DMS79 (cell line): ENCODE data around the gene MS4A18.
"Not testable (repeated sequence)": the region's sequence is repeated elsewhere in the genome, so short reads cannot be mapped to it uniquely, and the experiment has no call there.

Experiments
- DNase-seq: peaks from one replicate; lab custom pipeline; 2025; lab: John Stamatoyannopoulos, UW

MS4A18 gene

DNA sequence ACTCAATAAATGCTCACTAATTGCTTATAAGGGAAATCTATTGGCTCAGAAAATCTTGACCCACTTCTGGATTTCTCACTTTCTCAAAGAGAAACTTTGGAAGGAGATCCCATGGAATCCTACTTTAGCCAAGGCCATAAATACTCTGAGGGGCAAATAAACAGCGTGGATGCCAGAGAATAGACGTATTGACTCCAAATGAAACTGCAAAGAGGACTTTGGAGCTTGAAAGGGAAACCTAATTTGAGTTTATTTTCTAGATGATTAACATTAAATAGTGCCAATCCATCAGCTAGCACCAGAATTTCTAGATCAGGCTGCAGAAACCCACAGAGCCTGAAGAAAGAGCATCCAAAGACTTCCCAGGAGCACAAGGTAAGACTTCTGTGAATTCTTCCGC, at the start of gene MS4A18:
MS4A18 (plus strand) TSS at position 301 of the 400 bp plus-strand sequence.
- DNase-seq: no peak

DNA sequence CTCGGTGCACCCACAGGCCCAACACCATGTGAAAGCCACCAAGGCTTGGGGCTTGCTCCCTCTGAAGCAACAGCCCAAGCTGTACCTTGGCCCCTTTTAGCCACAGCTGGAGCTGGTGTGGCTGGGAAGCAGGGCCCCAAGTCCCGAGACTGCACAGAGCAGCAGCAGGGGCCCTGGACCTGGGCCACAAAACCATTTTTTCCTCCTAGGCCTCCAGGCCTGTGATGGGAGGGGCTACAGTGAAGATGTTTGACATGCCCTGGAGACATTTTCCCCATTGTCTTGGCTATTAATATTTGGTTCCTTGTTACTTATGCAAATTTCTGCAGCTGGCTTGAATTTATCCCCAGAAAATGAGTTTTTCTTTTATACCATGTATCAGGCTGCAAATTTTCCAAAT, 46.3 kb upstream of the MS4A18 start:
- DNase-seq: not testable (repeated sequence)

DNA sequence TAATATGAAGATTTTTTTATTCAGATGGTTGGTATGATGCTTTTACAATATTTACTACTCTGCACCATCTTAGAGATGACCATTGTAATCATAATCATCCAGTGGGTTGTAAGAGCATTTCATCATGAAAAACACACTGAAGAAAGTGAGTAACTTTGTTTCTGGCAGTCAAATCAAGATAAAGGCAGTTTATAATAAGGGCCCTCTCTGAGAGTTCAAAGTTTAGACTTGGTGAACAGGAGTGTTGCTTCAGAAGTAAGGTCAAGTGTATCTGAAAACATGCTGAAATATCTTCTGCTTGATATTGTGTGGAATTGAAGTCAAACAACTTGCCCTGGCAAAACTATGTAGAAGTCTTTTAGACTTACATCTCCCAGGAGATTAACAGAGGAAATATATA, 44.6 kb upstream of the MS4A18 start:
- DNase-seq: no peak

DNA sequence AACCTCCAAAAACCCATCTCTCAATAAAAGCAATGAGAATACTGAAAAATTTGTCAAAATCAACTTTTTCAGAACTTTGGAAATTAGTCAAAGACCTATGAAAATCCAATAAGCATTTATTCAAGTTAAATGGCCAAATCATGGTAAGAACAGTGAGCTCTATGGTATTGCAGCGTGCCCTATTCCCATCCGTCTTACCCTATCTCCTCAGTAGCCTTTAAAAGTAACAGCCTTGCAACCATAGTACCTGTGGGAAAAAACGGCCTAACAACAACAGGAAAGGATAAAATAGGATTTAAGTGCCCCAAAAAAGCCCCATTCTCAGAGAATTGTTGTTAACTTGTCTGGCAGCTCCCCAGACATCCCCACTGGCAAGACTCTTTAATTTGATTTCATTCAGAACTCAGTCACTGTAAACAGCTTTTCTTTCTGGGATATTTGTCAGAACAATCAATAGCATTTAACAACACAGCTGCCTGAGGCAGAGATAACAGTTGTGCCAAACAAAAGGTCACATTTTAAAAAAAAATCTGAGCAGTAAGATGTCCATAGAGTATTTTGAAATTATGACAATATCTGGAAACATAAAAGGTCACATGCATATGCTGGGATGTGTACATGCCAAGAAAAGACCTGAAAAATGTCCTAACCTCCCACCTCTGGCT, 43.9 kb upstream of the MS4A18 start:
- no peak for DNase-seq

DNA sequence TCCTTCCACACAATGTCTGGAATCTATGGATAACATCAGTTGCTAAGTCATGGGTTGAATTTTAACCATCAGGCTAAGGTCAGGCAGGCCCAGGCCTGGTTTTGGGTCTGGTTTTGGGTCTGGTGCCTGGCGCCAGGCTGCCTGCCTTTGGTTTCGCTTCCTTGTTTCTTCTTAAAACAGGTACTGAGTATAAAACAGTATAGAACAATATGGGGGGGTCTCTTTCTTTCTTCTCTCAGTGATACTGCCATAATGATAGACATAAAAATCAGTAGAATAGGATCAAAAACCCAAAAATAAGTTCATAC, 40.0 kb upstream of the MS4A18 start:
- not testable (repeated sequence) for DNase-seq

DNA sequence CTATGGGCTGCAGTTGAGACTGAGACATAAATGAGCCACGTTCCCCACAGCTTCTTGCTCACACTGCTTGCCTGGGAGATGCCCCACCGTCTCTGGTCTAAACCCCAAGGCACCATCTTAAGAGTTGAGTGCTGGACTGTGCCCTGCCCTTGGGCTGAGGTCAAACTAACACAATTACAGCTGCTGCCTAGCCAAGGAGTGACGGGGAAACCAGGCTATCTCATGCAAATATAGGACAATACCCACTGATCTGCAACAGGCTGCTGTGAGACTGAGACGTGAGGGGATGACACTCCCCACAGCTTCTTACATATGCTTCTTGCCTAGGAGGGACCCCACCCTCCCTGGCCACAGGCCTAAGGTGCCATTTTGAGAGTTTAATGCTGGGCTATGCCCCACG, 32.9 kb upstream of the MS4A18 start:
- DNase-seq: no peak

DNA sequence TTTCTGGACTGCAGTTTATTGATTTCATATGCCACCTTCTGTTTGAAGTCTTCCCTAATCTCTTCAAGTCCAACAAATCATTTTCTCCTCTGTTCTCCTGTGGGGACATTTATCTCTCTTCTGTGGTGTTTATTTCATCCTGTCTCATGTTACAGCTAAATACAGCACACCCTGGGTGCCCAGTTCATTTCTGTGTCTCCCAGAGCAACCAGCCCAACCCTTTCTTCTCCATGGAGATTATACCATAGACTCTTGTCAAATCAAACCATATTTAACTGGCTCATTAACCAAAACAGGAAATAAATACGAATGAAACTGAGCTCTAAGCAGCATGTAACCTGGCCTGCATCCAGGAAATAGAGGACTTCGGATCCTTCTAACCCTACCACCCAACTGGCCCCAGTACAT, 25.2 kb upstream of the MS4A18 start, which contains the start of gene MS4A8:
MS4A8 (plus strand) TSS at position 329 of the 408 bp plus-strand sequence. CDS start 1,249 bp downstream, outside the sequence.
- peak; percentile 13 for DNase-seq

DNA sequence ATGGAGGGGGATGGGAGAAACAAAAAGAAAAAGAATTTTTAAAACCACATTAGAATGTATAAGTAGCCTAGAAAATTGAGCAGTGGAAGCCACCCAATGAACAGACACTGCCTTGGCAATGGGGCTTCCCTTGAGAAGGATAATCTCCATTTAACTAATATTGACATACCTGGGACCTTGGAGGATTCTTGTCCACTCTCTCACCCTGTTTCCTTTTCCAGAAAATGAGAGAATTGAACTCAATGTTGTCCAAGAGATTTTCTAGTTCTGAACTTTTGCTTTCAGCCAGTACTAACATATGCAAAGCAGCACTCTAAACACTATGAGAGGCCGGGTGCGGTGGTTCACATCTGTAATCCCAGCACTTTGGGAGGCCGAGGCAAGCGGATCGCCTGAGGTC, 24.6 kb upstream of the MS4A18 start:
- no peak for DNase-seq

DNA sequence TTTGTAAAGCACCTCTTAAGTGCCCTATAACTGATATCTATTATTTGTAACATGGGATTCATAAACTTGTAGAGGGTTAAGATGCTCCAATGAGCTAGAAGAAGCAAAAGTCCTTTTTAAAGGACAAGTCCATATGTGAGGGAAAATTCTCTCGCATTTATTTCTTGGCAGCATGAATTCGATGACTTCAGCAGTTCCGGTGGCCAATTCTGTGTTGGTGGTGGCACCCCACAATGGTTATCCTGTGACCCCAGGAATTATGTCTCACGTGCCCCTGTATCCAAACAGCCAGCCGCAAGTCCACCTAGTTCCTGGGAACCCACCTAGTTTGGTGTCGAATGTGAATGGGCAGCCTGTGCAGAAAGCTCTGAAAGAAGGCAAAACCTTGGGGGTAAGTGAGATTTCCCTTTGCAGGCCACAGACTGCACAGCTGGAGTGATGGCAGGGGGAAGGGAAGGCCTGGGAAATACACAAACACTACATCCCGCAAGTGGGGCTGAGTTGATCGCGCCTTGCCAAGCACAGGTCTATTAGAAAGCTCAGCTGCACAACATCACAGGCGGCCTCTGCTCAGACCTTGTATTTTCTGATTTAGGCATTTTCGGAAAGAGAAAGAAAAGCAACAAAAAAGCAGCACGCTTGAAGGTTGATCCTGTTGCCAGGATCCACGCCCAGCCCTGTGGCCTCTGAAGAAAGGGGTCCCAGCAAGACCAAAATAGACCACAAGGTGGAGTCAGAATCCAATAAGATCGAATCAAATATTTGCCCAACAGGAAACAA, 23.6 kb upstream of the MS4A18 start:
- no peak for DNase-seq

DNA sequence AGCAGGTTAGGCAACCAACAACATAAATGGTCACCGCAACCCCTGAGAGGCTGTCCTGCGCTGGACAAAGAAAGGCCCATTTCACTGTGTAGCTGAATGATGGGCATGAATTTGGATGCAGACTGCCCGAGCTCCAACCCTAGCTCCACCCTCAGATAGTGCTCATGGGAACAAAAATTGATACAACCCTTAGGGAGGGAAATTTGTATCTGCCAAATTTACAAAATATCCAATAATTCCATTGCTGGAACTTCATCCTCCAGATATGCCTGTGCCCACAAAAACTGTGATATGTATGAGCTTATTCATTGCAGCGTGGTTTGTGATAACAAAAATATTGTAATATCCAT, 23.1 kb upstream of the MS4A18 start:
- DNase-seq: no peak

DNA sequence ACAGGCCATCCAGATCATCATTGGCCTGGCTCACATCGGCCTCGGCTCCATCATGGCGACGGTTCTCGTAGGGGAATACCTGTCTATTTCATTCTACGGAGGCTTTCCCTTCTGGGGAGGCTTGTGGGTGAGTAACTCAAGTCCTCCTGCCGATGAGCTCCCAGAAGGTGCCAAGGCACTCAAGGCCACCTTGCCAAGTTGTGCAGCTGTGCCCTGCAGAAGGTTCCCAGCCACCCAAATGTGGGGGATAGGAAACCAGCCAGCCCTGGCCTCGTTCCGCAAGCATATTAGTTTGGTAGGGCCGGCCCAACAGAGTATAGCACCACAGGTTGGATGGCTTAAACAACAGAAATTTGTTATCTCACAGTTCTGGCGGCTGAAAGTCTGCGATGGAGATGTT, 21.1 kb upstream of the MS4A18 start:
- DNase-seq: no peak

DNA sequence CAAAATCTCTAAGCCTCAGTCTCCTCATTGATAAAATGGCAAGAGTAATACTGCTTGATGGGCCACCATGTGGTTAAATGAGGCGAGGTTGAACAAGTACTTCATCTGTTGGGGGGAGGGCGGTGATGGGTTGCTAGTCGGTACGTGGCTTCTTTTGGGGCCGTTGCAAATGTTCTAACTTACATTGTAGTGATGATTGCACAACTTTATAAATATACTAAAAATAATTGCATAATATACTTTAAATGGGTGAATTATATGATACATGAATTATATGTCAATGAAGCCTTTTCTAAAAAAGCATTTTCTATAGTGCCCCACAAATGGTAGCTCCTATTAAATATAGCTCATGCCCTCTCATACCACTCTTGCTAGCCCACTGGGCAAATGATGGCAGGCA, 18.6 kb upstream of the MS4A18 start:
- DNase-seq: no peak

DNA sequence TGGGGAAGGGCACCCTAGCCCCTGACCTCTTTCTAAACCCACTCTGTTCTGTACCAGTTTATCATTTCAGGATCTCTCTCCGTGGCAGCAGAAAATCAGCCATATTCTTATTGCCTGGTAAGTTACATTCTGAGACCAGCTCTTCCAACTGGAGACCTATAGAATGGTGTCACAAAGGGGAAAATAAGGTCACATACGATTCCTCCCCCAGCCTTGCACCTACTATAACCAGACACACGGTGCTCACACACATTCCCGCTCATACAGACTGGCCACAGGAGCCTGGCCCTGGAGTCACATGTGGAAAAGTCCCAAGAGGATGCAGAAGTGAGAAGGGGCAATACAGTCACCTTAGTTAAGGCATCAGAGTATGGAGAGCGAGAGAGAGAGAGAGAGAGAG, 17.6 kb upstream of the MS4A18 start:
- no peak for DNase-seq

DNA sequence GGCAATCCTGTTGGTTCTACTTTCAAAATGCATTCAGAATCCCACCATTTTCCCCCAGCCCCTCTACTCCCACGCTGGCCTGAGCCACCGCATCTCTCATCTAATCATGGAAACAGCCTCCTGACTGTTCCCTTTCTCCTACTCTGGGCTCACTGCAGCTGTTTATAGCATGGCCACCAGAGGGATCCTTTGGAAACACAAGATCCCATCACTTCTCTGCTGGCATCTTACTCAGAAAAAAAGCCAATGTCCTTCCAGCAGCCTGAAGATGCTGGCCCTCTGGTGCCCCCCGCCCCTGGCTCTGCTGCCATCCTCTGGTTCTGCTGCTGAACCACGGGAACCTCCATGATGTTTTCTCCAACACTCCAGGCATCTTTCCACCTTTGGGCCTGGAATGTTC, 14.0 kb upstream of the MS4A18 start:
- no peak for DNase-seq

DNA sequence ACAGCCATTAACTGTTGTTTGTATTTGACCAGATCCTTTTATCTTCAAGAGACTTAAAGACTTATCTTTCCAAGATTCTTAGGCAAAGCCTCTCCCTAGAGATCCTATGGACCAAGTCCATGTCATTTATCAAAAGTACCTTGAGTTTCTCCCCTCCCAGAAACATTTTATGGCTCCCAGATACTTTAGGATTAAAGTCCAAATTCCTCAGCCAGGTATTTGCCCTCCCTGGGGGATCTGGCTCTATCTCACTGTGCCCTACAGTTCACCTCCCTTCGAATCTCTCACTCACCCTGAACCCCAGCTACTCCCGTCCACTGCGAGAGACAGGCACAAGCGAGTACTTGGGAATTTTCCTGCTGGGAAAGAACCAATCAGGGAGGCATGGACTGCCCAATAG, 13.2 kb upstream of the MS4A18 start:
- DNase-seq: no peak

DNA sequence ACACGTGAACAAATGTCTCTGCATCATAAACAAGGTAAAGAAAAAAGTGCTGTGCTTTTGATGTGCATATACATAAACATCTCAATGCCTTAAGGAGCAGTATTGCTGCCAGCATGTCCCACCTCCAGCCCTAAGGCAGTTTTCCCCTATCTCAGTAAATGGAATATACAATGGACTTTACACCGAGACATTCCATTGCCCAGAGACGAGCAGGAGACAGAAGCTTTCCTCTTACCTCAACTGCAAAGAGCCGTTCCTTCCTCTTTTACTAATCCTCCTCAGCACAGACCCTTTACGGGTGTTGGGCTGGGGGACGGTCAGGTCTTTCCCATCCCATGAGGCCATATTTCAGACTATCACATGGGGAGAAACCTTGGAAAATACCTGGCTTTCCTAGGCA, 11.1 kb upstream of the MS4A18 start:
- DNase-seq: not testable (repeated sequence)

DNA sequence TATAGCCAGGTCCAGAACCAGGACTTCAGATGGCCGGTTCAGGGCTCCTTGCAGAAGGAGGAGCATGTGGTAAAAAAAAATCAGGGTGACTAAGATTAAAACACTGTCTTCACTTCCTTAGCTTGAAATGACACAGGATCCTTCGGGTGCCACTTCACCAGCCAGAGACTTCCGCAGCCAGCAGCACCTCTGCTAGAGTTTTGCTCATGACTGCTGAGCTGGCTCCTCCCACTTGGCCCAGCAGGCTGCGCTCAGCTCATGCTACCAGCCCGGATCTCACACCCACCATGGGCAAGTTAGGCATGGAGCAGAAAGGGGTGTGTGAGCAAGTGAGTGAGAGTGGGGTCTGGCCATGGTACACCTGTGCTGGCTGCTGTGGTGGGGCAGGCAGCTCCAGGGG, 6.6 kb upstream of the MS4A18 start:
- DNase-seq: no peak

DNA sequence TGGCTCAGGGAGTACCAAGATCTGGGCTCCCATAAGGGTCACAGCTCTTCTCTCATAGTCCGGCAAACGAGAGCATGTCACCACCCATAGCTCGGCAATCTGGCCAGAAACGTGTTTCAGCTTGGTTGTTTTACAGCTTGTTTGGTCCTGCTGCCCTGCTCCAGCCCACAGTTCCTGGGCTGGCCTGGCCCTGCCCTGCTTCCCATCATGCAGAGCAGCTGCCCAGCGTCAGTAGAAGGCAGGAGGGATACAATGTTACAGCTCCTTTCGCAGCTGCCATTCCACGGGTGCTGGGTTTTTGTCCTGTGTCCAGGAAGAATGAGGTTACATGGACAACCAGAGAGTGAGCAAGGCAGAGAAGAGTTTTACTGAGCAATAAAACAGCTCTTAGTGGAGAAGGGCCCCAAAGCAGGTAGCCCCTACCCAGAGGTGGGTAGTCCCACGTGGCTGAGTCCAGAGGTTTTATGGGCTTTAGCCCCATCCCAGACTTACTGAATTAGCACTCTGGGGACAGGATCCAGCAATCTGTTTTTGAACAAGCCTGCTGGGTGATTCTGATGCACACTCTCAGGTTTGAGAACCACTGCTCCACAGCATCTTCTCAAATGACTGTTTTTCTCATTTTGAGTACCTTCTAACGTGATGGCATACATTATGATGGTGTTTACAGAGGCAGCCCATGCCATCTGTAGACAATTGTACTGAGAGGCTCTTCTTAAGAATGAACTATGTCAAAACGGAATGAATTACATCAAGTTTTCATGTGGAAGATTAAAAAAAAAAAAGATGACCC, 5.8 kb upstream of the MS4A18 start:
- no peak for DNase-seq

DNA sequence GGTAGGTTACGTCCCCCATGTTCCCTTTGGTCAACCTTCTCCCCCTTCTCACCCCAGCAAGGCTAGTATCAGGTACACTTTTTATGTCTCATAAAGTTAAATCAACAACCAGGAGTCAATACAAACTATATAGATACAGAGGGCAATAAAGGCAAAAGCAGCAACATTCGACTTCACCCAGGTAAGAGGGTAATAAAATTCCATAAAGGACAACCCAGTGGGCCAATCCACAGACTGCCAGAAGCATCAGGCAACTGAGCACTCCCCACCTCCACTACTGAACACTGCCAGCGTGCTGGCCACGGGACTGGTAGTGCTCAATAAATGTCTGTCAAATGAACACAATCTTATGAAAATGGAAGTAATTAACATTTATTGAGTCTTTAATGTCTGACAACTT, 5.1 kb upstream of the MS4A18 start:
- DNase-seq: no peak

DNA sequence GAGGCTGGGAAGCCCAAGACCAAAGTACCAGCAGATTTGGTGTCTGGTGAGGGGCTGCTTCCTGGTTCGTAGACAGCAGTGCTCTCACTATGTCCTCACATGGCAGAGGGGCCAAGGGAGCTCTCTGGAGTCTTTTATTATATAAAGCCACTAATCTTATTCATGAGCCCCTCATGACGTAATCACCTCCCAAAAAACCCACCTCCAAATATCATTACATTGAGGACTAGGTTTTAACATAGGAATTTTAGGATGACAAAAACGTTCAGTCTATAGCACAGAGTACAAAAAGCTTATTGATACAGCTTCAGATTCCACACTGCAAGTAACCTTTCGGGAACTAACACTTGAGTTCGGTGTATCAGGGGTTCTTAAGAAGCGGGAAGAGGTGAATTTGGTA, 4.1 kb upstream of the MS4A18 start:
- DNase-seq: no peak

DNA sequence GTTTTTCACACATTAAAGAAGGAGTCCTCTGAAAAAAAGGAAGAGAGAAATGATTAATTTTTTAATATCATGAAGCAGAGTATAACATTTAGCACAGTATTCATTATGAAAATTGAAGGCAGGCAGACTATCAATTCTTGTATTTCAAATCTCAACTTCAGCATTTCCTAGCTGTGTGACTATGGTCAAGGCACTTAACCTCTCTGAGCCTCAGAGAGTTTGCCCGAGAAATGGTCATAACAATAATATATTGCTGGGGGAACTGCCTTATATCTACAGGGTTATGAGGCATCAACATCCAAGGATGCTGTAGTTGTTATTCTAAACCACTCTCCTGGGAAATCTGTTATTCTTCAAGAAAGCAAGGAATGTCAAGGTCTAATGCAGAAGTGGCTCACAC, 1.1 kb downstream of the MS4A18 start:
- no peak for DNase-seq

DNA sequence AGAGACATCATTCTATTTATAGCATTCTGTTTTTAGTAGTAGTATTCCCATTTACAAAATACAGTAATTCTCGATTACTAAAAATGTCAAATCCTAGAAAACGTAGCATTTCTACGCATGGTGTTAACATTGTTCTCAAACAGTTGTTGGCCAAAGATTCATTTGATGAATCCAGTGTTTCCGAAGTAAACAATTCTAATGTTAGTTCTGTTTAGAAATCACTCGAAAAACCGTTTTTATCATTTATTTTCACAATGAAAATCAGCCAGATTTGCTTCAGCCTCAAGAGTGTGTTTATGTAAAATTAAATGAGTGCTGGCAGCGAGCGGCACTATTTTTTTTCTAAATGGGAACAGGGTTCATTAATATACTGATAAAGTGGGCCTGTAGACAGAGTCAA, 7.1 kb downstream of the MS4A18 start:
- DNase-seq: no peak

DNA sequence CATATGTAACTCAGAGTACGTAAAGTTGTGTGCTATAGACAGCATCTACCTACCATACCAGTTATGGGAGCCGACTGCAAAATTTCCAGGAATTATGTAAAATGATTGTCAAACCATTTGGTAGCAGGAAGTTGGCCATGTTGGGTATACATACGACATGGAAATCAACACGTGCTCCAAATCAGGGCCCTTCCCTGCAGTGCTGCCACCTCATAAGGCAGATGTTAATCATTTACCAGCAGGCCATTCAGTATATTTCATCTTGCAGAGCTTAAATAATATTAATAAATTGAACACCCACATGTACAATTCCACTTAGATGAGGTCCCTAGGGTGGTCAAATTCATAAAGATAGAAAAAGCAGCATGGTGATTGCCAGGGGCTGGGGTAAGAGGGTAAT, 9.8 kb downstream of the MS4A18 start:
- no peak for DNase-seq
